DND-41 (cell line): ENCODE data around the gene RYR2.
"Not testable (repeated sequence)": the region's sequence is repeated elsewhere in the genome, so short reads cannot be mapped to it uniquely, and the experiment has no call there.

Source experiments
- ATAC-seq: fragments of 200-7000 bp; cut with Tn5 transposase; 3 replicates; pipeline ENCODE4 v1.9.1; 2021; ENCODE audit warnings: low read depth; ENCODE audit not compliant: insufficient read depth
- DNase-seq: peaks from one replicate; pipeline ENCODE4 v3.0.0-alpha.2; 2020
- H2AFZ ChIP-seq: 2 replicates; pipeline ENCODE4 v1.6.0; 2012; ENCODE audit warnings: low read depth, low read length
- H3K27ac ChIP-seq: 2 replicates; pipeline ENCODE4 v1.5.1; 2012; ENCODE audit warnings: low read length, inconsistent platforms
- H3K27me3 ChIP-seq: fragments of 200-600 bp; sonication (generic); 2 replicates; pipeline ENCODE4 v1.6.0; 2012; ENCODE audit warnings: low read length, mild to moderate bottlenecking, inconsistent platforms; ENCODE audit not compliant: insufficient read depth, poor library complexity
- H3K36me3 ChIP-seq: 2 replicates; pipeline ENCODE4 v1.5.1; 2012; ENCODE audit warnings: low read length, inconsistent platforms; ENCODE audit not compliant: insufficient read depth
- H3K4me1 ChIP-seq: 2 replicates; pipeline ENCODE4 v1.5.1; 2012; ENCODE audit warnings: mild to moderate bottlenecking, low read length; ENCODE audit not compliant: insufficient read depth
- H3K4me2 ChIP-seq: 2 replicates; pipeline ENCODE4 v1.6.0; 2012; ENCODE audit warnings: mild to moderate bottlenecking, moderate library complexity, low read length, inconsistent platforms; ENCODE audit not compliant: insufficient read depth
- H3K4me3 ChIP-seq, 2 experiments: fragments of 200-600 bp in 1 of 2; shearing (Covaris generic) in 1 of 2; 2 replicates each; pipeline ENCODE4 v1.5.1; 2012 to 2016; ENCODE audit warnings: inconsistent platforms in 2 of 2, low read length in 2 of 2, mild to moderate bottlenecking in 2 of 2, low read depth in 1 of 2, moderate library complexity in 1 of 2
- H3K79me2 ChIP-seq: 2 replicates; pipeline ENCODE4 v1.6.0; 2012; ENCODE audit warnings: low read length, inconsistent platforms; ENCODE audit not compliant: insufficient read depth
- H3K9ac ChIP-seq: 2 replicates; pipeline ENCODE4 v1.6.0; 2012; ENCODE audit warnings: low read depth, mild to moderate bottlenecking, inconsistent platforms, low read length, moderate library complexity
- H3K9me3 ChIP-seq: 2 replicates; pipeline ENCODE4 v1.5.1; 2012; ENCODE audit warnings: low read length, moderate library complexity, mild to moderate bottlenecking, inconsistent platforms; ENCODE audit not compliant: insufficient read depth, severe bottlenecking
- H4K20me1 ChIP-seq: 2 replicates; pipeline ENCODE4 v1.6.0; 2012; ENCODE audit warnings: low read length; ENCODE audit not compliant: insufficient read depth
- EZH2 ChIP-seq: IDR thresholded peaks from 3 replicates; pipeline ENCODE4 v1.6.1; 2012; ENCODE audit warnings: borderline replicate concordance, low read depth, mild to moderate bottlenecking, moderate library complexity, low read length, inconsistent platforms; ENCODE audit not compliant: severe bottlenecking
- TF ChIP-seq, protein P1 (sequence below): IDR thresholded peaks from 2 replicates; pipeline ENCODE4 v1.5.1; 2012; ENCODE audit warnings: borderline replicate concordance, low read length, moderate library complexity, mild to moderate bottlenecking; ENCODE audit not compliant: poor library complexity, severe bottlenecking; ENCODE audit errors: extremely low read depth

Gene RYR2

DNA sequence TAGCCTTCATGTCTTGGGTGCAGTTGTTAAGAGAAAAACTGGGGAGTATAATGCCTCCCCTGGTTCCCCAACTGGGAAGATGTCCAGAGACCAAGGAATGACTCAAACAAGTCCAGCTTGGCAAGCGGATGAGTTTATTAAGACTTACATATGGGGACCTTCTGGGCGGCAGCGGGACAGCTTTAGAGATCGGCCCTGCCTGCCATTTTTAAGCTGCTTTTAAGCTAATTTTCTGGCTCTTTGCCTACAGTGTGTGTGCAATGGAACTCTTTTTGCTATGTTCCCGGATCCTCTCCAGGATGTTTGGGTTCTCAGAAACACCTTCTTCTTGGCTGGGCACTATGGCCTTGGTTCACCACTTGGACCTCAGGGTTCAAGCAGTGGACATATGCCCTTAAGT lies 99.5 kb downstream of the RYR2 start:
- no peaks in the 10 kb centered on the region for H3K27me3 ChIP-seq
- DNase-seq (no peak), ATAC-seq (no peak)
- no peaks in the 10 kb centered on the region for H3K79me2 ChIP-seq
- no peaks in the 10 kb centered on the region for H3K36me3 ChIP-seq
- H3K4me3 ChIP-seq = no peak overlapping the region
- no peaks in the 10 kb centered on the region for H3K4me1 ChIP-seq
- no peak for TF ChIP-seq EZH2
- TF ChIP-seq, protein P1, sequence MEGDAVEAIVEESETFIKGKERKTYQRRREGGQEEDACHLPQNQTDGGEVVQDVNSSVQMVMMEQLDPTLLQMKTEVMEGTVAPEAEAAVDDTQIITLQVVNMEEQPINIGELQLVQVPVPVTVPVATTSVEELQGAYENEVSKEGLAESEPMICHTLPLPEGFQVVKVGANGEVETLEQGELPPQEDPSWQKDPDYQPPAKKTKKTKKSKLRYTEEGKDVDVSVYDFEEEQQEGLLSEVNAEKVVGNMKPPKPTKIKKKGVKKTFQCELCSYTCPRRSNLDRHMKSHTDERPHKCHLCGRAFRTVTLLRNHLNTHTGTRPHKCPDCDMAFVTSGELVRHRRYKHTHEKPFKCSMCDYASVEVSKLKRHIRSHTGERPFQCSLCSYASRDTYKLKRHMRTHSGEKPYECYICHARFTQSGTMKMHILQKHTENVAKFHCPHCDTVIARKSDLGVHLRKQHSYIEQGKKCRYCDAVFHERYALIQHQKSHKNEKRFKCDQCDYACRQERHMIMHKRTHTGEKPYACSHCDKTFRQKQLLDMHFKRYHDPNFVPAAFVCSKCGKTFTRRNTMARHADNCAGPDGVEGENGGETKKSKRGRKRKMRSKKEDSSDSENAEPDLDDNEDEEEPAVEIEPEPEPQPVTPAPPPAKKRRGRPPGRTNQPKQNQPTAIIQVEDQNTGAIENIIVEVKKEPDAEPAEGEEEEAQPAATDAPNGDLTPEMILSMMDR = no peak
- no peak overlapping the region for H3K27ac ChIP-seq
- no peak overlapping the region for H3K4me2 ChIP-seq
- H3K9me3 ChIP-seq = no peaks in the 10 kb centered on the region
- no peak overlapping the region for H2AFZ ChIP-seq
- no peaks in the 10 kb centered on the region for H4K20me1 ChIP-seq
- no peak overlapping the region for H3K9ac ChIP-seq

DNA sequence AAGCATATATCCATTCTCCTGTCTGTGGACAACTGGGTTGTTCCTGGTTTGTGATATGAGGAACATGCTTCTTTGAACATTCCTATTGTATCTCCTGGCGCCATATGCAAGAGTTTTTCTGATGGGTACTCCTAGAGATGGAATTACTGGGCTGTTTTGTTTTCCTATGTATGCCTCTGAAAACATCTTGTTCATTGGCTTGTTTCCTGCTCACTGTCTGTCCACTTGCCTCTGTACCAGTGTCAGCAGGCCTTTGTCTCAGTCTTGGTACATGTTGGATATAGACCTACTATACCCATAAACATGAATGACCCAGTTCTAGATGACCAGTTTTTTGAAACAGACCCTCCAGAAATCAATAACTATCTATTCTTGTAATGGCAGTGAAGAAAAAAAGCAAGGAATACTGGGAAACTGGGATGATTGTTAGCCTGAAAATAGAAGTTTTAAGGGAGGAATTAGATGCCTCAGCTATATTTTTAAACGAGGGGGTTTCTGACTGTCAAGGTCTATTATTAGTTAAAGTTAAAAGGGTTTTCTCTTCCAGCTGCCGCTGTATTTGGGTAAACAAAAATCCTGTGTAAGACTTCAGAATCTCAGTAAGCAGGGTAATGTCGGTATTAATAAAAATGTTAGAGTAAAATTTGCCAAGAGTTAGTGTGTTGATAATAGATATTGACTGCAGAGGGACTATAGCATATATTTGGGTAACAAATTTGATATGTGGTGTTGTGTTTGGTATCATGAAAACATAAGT lies 103.6 kb downstream of the RYR2 start:
- Histone ChIP-seq H3K79me2 (no peaks in the 10 kb centered on the region), H3K27ac (no peak overlapping the region), H4K20me1 (no peaks in the 10 kb centered on the region), H2AFZ (no peak overlapping the region), H3K9me3 (no peaks in the 10 kb centered on the region), H3K36me3 (no peaks in the 10 kb centered on the region), H3K4me3 (no peak overlapping the region), H3K27me3 (no peaks in the 10 kb centered on the region), H3K9ac (no peak overlapping the region), H3K4me1 (no peaks in the 10 kb centered on the region), H3K4me2 (no peak overlapping the region)
- ATAC-seq (no peak), DNase-seq (no peak)
- TF ChIP-seq EZH2 = no peak
- TF ChIP-seq, protein P1 = no peak

DNA sequence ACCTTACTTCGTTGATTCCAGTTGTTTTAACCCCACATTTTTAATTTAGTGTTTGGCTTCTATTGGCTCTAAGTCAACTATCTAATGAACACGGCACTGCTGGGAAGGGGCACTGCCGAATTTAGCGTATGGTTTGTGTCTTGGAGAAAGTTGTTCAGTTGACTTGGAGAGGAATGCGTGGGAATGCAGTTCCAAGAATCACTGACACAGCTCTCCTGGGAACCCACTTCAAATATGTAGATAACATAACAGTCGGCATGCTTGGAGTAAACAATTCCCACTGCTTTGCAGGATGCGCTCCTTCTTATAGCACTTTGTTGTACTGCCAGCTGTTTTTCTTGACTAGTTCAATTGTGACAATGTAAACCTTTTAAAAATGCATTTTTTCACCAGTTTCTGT lies 104.3 kb downstream of the RYR2 start:
- H3K4me1 ChIP-seq = no peaks in the 10 kb centered on the region
- no peaks in the 10 kb centered on the region for H3K36me3 ChIP-seq
- no peak overlapping the region for H3K9ac ChIP-seq
- no peak for TF ChIP-seq EZH2
- TF ChIP-seq, protein P1 = no peak
- H3K9me3 ChIP-seq = no peaks in the 10 kb centered on the region
- H3K4me3 ChIP-seq = no peak overlapping the region
- no peak overlapping the region for H3K27ac ChIP-seq
- no peak overlapping the region for H3K4me2 ChIP-seq
- no peaks in the 10 kb centered on the region for H3K27me3 ChIP-seq
- H2AFZ ChIP-seq = no peak overlapping the region
- ATAC-seq = no peak
- H3K79me2 ChIP-seq = no peaks in the 10 kb centered on the region
- no peak for DNase-seq
- H4K20me1 ChIP-seq = no peaks in the 10 kb centered on the region

DNA sequence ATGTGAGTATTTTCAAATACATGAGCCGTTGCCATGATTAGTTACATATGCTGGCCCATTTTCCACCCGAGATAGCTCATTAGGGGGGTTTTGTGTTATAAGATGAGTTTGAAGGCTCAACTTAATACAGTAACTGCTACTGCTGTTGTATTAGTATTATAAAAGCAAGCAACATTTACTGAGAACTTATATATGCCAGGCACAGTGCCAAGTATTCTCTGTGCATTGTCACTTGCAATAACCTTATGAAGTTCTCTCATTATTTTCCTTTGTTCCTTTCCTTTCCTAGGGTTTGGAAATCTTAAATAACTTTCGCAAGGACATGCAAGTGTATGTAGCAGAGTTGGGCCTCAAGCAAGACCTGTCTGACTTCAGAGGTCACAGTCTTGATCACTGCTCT lies 107.9 kb downstream of the RYR2 start:
- H3K9ac ChIP-seq = no peak overlapping the region

DNA sequence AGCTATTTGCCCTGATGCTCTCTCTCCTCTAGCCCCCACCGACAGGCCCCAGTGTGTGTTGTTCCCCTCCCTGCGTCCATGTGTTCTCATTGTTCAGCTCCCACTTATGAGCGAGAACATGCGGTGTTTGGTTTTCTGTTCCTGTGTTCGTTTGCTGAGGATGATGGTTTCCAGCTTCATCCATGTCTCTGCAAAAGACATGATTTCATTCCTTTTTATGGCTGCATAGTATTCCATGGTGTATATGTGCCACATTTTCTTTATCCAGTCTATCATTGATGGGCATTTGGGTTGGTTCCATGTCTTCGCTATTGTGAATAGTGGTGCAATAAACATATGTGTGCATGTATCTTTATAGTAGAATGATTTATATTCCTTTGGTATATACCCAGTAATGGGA lies 110.0 kb downstream of the RYR2 start:
- ATAC-seq, H4K20me1 ChIP-seq, H3K27me3 ChIP-seq, H2AFZ ChIP-seq, DNase-seq, H3K4me2 ChIP-seq, H3K4me1 ChIP-seq, H3K27ac ChIP-seq, H3K79me2 ChIP-seq, H3K9ac ChIP-seq, H3K36me3 ChIP-seq, H3K9me3 ChIP-seq, H3K4me3 ChIP-seq: not testable (repeated sequence)

More for the DNA sequence above, 107.9 kb downstream of the RYR2 start:
- H3K27ac ChIP-seq = no peak overlapping the region
- no peaks in the 10 kb centered on the region for H3K4me1 ChIP-seq
- DNase-seq (no peak), ATAC-seq (no peak)
- no peaks in the 10 kb centered on the region for H3K27me3 ChIP-seq
- no peak for TF ChIP-seq EZH2
- TF ChIP-seq, protein P1 = no peak
- H3K4me2 ChIP-seq = no peak overlapping the region
- no peak overlapping the region for H3K4me3 ChIP-seq
- no peaks in the 10 kb centered on the region for H3K9me3 ChIP-seq
- no peak overlapping the region for H2AFZ ChIP-seq
- no peaks in the 10 kb centered on the region for H3K36me3 ChIP-seq
- no peaks in the 10 kb centered on the region for H4K20me1 ChIP-seq
- H3K79me2 ChIP-seq = no peaks in the 10 kb centered on the region
